Tibial nerve (tissue), 4 donors: ENCODE measurements around the gene SLC36A4. TPM values are rescaled to one million over a fixed set of nuclear protein-coding genes. Genes with fewer than 3 reads are reported as not detected.

Experiments used
- DNase-seq, 2 donors: peaks; one replicate each; pipeline ENCODE4 v3.0.0-alpha.2; 2019; ENCODE audit warnings: low spot score in 2 of 2
- H3K27ac ChIP-seq, 4 donors: fragments of 200-600 bp; sonication (generic) in 3 of 4; one replicate each; pipeline ENCODE4 v1.5.1; 2017 to 2019; ENCODE audit warnings: mild to moderate bottlenecking in 1 of 4
- H3K27me3 ChIP-seq, 2 donors: fragments of 200-600 bp; sonication (generic) in 1 of 2; one replicate each; pipeline versions ENCODE4 v1.5.1 to v1.6.0; 2017 to 2019
- H3K36me3 ChIP-seq, 3 donors: fragments of 200-600 bp; sonication (generic); one replicate each; pipeline ENCODE4 v1.5.1; 2018 to 2019
- H3K4me1 ChIP-seq, 4 donors: fragments of 200-600 bp; sonication (generic) in 3 of 4; one replicate each; pipeline ENCODE4 v1.5.1; 2017 to 2019
- H3K4me3 ChIP-seq, 4 donors: fragments of 200-600 bp; sonication (generic) in 3 of 4; one replicate each; pipeline ENCODE4 v1.5.1; 2017 to 2019; ENCODE audit warnings: mild to moderate bottlenecking in 1 of 4, moderate library complexity in 1 of 4
- H3K9me3 ChIP-seq, 4 donors: fragments of 200-600 bp; sonication (generic) in 3 of 4; one replicate each; pipeline ENCODE4 v1.5.1; 2017 to 2019
- CTCF ChIP-seq, 5 experiments: fragments of 200-600 bp in 3 of 5; fragments of 450-650 bp in 2 of 5; sonication (generic) in 3 of 5; IDR thresholded peaks; one replicate each; pipeline ENCODE4 v1.5.1; 2016 to 2019; ENCODE audit warnings: antibody characterized with exemption in 5 of 5, mild to moderate bottlenecking in 3 of 5, moderate library complexity in 2 of 5
- EP300 ChIP-seq, 2 donors: sonication (generic); formaldehyde crosslinking; IDR thresholded peaks; one replicate each; pipeline ENCODE4 v1.6.1; 2017; ENCODE audit warnings: antibody characterized with exemption in 2 of 2, mild to moderate bottlenecking in 1 of 2
- POLR2A ChIP-seq, 2 donors: fragments of 450-650 bp; IDR thresholded peaks; one replicate each; pipeline ENCODE4 v1.6.1; 2017; ENCODE audit warnings: antibody characterized with exemption in 2 of 2, mild to moderate bottlenecking in 2 of 2, moderate library complexity in 2 of 2
- WGBS, 2 donors: methylation state at CpG; one replicate each; pipeline ENCODE4 v1.1.5; 2018; 5-methylcytosine and 5-hydroxymethylcytosine counted together
- total RNA-seq, 4 donors: library from RNA; depleted of rRNA; stranded (reverse); fragments of >200 nt; gene quantifications; one replicate each; pipeline ENCODE4 v1.1.0, GENCODE V29; 2016

Gene SLC36A4
- total RNA-seq, 4 donors from 2014 or later, result 8.8 to 16.5 (median 12.6) TPM

- Histone ChIP-seq H3K4me1 (no peaks in the 10 kb centered on the region), H3K27ac (no peak overlapping the region), H3K27me3 (no peaks in the 10 kb centered on the region), H3K36me3 (peaks cover 0 to 47% (median 0%) of the 10 kb centered on the region in 3 donors), H3K4me3 (no peak overlapping the region), H3K9me3 (no peaks in the 10 kb centered on the region)
- no peak for DNase-seq
- TF ChIP-seq EP300 (IDR thresholded peaks at IDR 0.05) (no peak), POLR2A (IDR thresholded peaks at IDR 0.05) (no peak), CTCF (IDR thresholded peaks at IDR 0.05) (no peak)
Measured at GRCh38 chr11:93166194-93166593, 31.6 kb downstream of the SLC36A4 start.

GRCh38 chr11:93160808-93161207 is 37.0 kb downstream of the SLC36A4 start:
- Histone ChIP-seq H3K27me3 (no peaks in the 10 kb centered on the region), H3K36me3 (peaks cover 0 to 65% (median 0%) of the 10 kb centered on the region in 3 donors), H3K4me3 (no peak overlapping the region), H3K4me1 (no peaks in the 10 kb centered on the region), H3K9me3 (no peaks in the 10 kb centered on the region), H3K27ac (no peak overlapping the region)
- TF ChIP-seq CTCF (IDR thresholded peaks at IDR 0.05) (no peak), POLR2A (IDR thresholded peaks at IDR 0.05) (no peak), EP300 (IDR thresholded peaks at IDR 0.05) (no peak)
- DNase-seq, result no peak
- WGBS, 2 donors, result 86 to 92% methylated on average over 1 of the region's 1 CpG

- DNase-seq, result no peak
- no peaks in the 10 kb centered on the region for H3K27me3 ChIP-seq
- H3K27ac ChIP-seq, result no peak overlapping the region
- TF ChIP-seq CTCF (IDR thresholded peaks at IDR 0.05), result no peak
- no peak for TF ChIP-seq POLR2A (IDR thresholded peaks at IDR 0.05)
- TF ChIP-seq EP300 (IDR thresholded peaks at IDR 0.05), result no peak
- no peaks in the 10 kb centered on the region for H3K4me1 ChIP-seq
- no peaks in the 10 kb centered on the region for H3K9me3 ChIP-seq
- H3K4me3 ChIP-seq, result no peak overlapping the region
- H3K36me3 ChIP-seq, result peaks cover 0 to 60% (median 0%) of the 10 kb centered on the region in 3 donors
Measured at GRCh38 chr11:93160156-93160555, 37.6 kb downstream of the SLC36A4 start.

- no peaks in the 10 kb centered on the region for H3K9me3 ChIP-seq
- TF ChIP-seq CTCF (IDR thresholded peaks at IDR 0.05) (no peak), EP300 (IDR thresholded peaks at IDR 0.05) (no peak), POLR2A (IDR thresholded peaks at IDR 0.05) (no peak)
- H3K4me1 ChIP-seq, result no peaks in the 10 kb centered on the region
- H3K27ac ChIP-seq, result no peak overlapping the region
- H3K27me3 ChIP-seq, result no peaks in the 10 kb centered on the region
- H3K36me3 ChIP-seq, result peaks cover 0 to 55% (median 0%) of the 10 kb centered on the region in 3 donors
- no peak for DNase-seq
- no peak overlapping the region for H3K4me3 ChIP-seq
- WGBS, 2 donors, result 89 to 94% methylated on average over 2 of the region's 2 CpGs
Measured at GRCh38 chr11:93159721-93160120, 38.1 kb downstream of the SLC36A4 start.

GRCh38 chr11:93155738-93156137 is 42.1 kb downstream of the SLC36A4 start:
- no peak for DNase-seq
- Histone ChIP-seq H3K27ac (no peak overlapping the region), H3K36me3 (peaks cover 0 to 31% (median 0%) of the 10 kb centered on the region in 3 donors), H3K4me1 (no peaks in the 10 kb centered on the region), H3K27me3 (no peaks in the 10 kb centered on the region), H3K9me3 (no peaks in the 10 kb centered on the region), H3K4me3 (no peak overlapping the region)
- WGBS, 2 donors, result 96% methylated on average over 3 of the region's 3 CpGs
- TF ChIP-seq POLR2A (IDR thresholded peaks at IDR 0.05) (no peak), EP300 (IDR thresholded peaks at IDR 0.05) (no peak), CTCF (IDR thresholded peaks at IDR 0.05) (no peak)
